CD8-positive, alpha-beta memory T cell (primary cell): ENCODE results near the gene FAM185A. TPM values are rescaled to one million over a fixed set of nuclear protein-coding genes. Genes with fewer than 3 reads are reported as not detected.
"Not testable (repeated sequence)": the region's sequence is repeated elsewhere in the genome, so short reads cannot be mapped to it uniquely, and the experiment has no call there.

ENCODE experiments used
- CTCF ChIA-PET: fragments of 350-600 bp; sonication (Branson Sonifier 250); formaldehyde crosslinking; loops from one replicate; lab custom pipeline; 2021; ENCODE audit warnings: antibody characterized with exemption; lab: Charles Lee
- POLR2A ChIA-PET: fragments of 350-600 bp; sonication (Branson Sonifier 250); formaldehyde crosslinking; loops from one replicate; lab custom pipeline; 2021; ENCODE audit warnings: antibody characterized with exemption; lab: Charles Lee
- DNase-seq, 5 donors: peaks; one replicate each; pipeline versions ENCODE4 v3.0.0 to v3.0.0-alpha.2; 2020 to 2022; ENCODE audit warnings: mixed read lengths in 1 of 5
- H3K27ac ChIP-seq: one replicate; pipeline ENCODE4 v1.7.0; 2013; ENCODE audit warnings: low read depth, mild to moderate bottlenecking, low read length, moderate library complexity
- H3K27me3 ChIP-seq: 2 replicates; pipeline ENCODE4 v1.7.0; 2013; ENCODE audit warnings: low read length, mild to moderate bottlenecking; ENCODE audit not compliant: insufficient read depth, poor library complexity, severe bottlenecking
- H3K36me3 ChIP-seq: 2 replicates; pipeline ENCODE4 v1.7.0; 2013; ENCODE audit warnings: mild to moderate bottlenecking, low read length, moderate library complexity; ENCODE audit not compliant: insufficient read depth
- H3K4me1 ChIP-seq: 2 replicates; pipeline ENCODE4 v1.7.0; 2013; ENCODE audit warnings: mild to moderate bottlenecking, low read length, moderate library complexity; ENCODE audit not compliant: insufficient read depth
- H3K4me3 ChIP-seq: 2 replicates; pipeline ENCODE4 v1.7.0; 2013; ENCODE audit warnings: mild to moderate bottlenecking, low read length
- H3K9me3 ChIP-seq: 2 replicates; pipeline ENCODE4 v1.7.0; 2013; ENCODE audit warnings: mild to moderate bottlenecking, low read length
- H3K27ac Mint-ChIP-seq, 8 donors: one replicate each; pipeline ENCODE4 v1.8.0; 2020 to 2021; ENCODE audit warnings: mixed read lengths in 8 of 8, mild to moderate bottlenecking in 6 of 8, inconsistent platforms in 3 of 8, moderate library complexity in 3 of 8
- H3K27me3 Mint-ChIP-seq, 2 donors: one replicate each; pipeline ENCODE4 v1.8.0; 2020 to 2021; ENCODE audit warnings: mixed read lengths in 2 of 2, mild to moderate bottlenecking in 1 of 2, moderate library complexity in 1 of 2
- H3K36me3 Mint-ChIP-seq, 3 donors: one replicate each; pipeline ENCODE4 v1.8.0; 2020 to 2021; ENCODE audit warnings: mixed read lengths in 3 of 3, inconsistent platforms in 1 of 3, mild to moderate bottlenecking in 1 of 3
- H3K4me1 Mint-ChIP-seq, 3 donors: one replicate each; pipeline ENCODE4 v1.8.0; 2020 to 2021; ENCODE audit warnings: mixed read lengths in 3 of 3, inconsistent platforms in 1 of 3, mild to moderate bottlenecking in 1 of 3
- H3K4me3 Mint-ChIP-seq, 7 donors: one replicate each; pipeline ENCODE4 v1.8.0; 2020 to 2021; ENCODE audit warnings: mixed read lengths in 7 of 7, mild to moderate bottlenecking in 6 of 7, moderate library complexity in 4 of 7, inconsistent platforms in 2 of 7
- H3K9me3 Mint-ChIP-seq, 5 donors: one replicate each; pipeline ENCODE4 v1.8.0; 2020 to 2022; ENCODE audit warnings: mixed read lengths in 5 of 5, mild to moderate bottlenecking in 3 of 5, moderate library complexity in 2 of 5, inconsistent platforms in 1 of 5
- polyA plus RNA-seq: library from polyadenylated mRNA; unstranded; fragments of 300-500 nt; fragmentation: Illumina TruSeq; gene quantifications from one replicate; pipeline ENCODE4 v1.2.3, GENCODE V29; 2021
- total RNA-seq, 2 experiments: library from RNA; stranded (reverse); gene quantifications; one replicate each; pipeline ENCODE4 v1.2.3, GENCODE V29; 2021

The FAM185A gene
- total and polyA plus RNA-seq, 3 experiments from 2014 or later: 8.9 to 11.4 (median 10.4) TPM

- H3K36me3 ChIP-seq, H3K4me1 Mint-ChIP-seq, POLR2A ChIA-PET, DNase-seq, H3K27ac ChIP-seq, H3K4me1 ChIP-seq, H3K27me3 ChIP-seq, H3K36me3 Mint-ChIP-seq, H3K4me3 ChIP-seq, H3K27me3 Mint-ChIP-seq, H3K9me3 ChIP-seq, H3K4me3 Mint-ChIP-seq, H3K27ac Mint-ChIP-seq, CTCF ChIA-PET: not testable (repeated sequence)
- H3K9me3 Mint-ChIP-seq: peaks cover 0 to 11% (median 9%) of the 10 kb centered on the region in 5 donors
These were observed 18.4 kb upstream of the FAM185A start for GRCh38 chr7:102730431-102730830.

DNA sequence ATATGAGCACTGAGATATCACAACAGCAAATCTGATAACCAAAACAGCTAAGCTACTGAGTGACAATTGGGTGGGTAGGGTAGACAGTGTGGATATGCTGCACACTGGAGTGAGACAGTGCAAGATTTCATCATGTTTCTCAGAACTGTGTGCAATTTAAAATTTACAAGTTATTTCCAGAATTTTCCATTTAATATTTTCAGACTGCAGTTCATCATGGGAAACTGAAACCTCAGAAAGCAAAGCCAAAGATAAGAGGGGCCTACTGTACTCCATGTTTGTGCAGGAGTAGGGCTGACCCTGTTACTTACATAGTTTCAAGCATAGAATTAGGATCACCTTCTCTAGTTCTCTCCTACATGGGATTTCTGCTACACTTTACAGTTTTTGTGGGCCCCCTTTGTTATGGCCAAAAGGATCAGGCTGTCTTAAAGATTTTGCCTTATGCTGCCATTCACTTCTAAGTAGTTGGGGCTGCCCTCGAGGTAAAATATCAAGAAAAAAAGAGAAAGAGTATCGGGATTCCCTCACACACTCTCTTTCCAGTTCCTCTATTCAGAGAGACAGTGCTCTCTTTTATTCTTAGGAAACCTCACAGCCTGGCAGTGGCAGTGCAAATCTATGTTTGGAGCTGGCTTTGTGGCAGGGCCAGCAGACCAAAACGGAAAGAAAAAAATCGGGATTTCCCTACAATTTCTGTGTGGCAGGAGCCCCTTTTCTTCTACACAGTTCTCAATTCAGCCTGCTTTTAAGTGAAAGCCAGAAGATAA is 6.6 kb upstream of the FAM185A start:
- H3K27ac Mint-ChIP-seq, H3K27me3 ChIP-seq, H3K9me3 Mint-ChIP-seq, H3K4me3 Mint-ChIP-seq, H3K4me1 Mint-ChIP-seq, H3K36me3 ChIP-seq, H3K4me1 ChIP-seq, POLR2A ChIA-PET, H3K27ac ChIP-seq, H3K27me3 Mint-ChIP-seq, H3K36me3 Mint-ChIP-seq, H3K9me3 ChIP-seq, DNase-seq, CTCF ChIA-PET, H3K4me3 ChIP-seq: not testable (repeated sequence)

- POLR2A ChIA-PET, H3K4me1 Mint-ChIP-seq, H3K9me3 ChIP-seq, CTCF ChIA-PET, H3K4me1 ChIP-seq, H3K4me3 ChIP-seq, H3K27me3 ChIP-seq, H3K36me3 Mint-ChIP-seq, DNase-seq, H3K27ac ChIP-seq, H3K9me3 Mint-ChIP-seq, H3K36me3 ChIP-seq, H3K4me3 Mint-ChIP-seq, H3K27me3 Mint-ChIP-seq: not testable (repeated sequence)
- H3K27ac Mint-ChIP-seq: peak overlapping the region in 1 of 8 donors; percentile 79
These were observed 4.9 kb upstream of the FAM185A start for GRCh38 chr7:102743861-102744260.

GRCh38 chr7:102745494-102746288 is 3.1 kb upstream of the FAM185A start:
- H3K36me3 Mint-ChIP-seq, H3K4me1 ChIP-seq, H3K27me3 ChIP-seq, H3K27ac Mint-ChIP-seq, H3K9me3 Mint-ChIP-seq, H3K4me3 ChIP-seq, H3K36me3 ChIP-seq, CTCF ChIA-PET, POLR2A ChIA-PET, H3K27me3 Mint-ChIP-seq, H3K27ac ChIP-seq, H3K4me3 Mint-ChIP-seq, H3K9me3 ChIP-seq: not testable (repeated sequence)
- peaks cover 9 to 18% (median 13%) of the 10 kb centered on the region in 3 donors for H3K4me1 Mint-ChIP-seq
- peak in 1 of 5 donors; percentile 2 for DNase-seq

GRCh38 chr7:102749445-102749786 is 617 bp downstream of the FAM185A start:
- POLR2A ChIA-PET, CTCF ChIA-PET, H3K27me3 ChIP-seq, DNase-seq, H3K4me3 ChIP-seq, H3K27me3 Mint-ChIP-seq, H3K4me1 ChIP-seq, H3K36me3 Mint-ChIP-seq, H3K9me3 ChIP-seq, H3K36me3 ChIP-seq, H3K9me3 Mint-ChIP-seq: not testable (repeated sequence)
- peak overlapping the region; percentile 51 for H3K27ac ChIP-seq
- Mint-ChIP-seq H3K4me3 (peak overlapping the region; percentile 70 to 90 (median 75)), H3K4me1 (peaks cover 13 to 22% (median 16%) of the 10 kb centered on the region in 3 donors), H3K27ac (peak overlapping the region in 4 of 8 donors; percentile 21 to 81 (median 48))

GRCh38 chr7:102758227-102758626 is 9.4 kb downstream of the FAM185A start:
- ChIA-PET POLR2A (interaction anchor here (0.6 kb wide), 1 partner anchor 522 kb away, joined by 3 read pairs; no protein-coding TSS in a partner anchor), CTCF (interaction anchor here (0.6 to 1.6 kb wide), 3 partner anchors 303 to 1671 kb away, joined by 3 to 12 read pairs (median 4); no protein-coding TSS in a partner anchor)
- H3K27me3 Mint-ChIP-seq, H3K27ac ChIP-seq, H3K27ac Mint-ChIP-seq, H3K9me3 Mint-ChIP-seq, H3K4me1 Mint-ChIP-seq, H3K4me3 ChIP-seq, H3K27me3 ChIP-seq, H3K4me3 Mint-ChIP-seq, H3K4me1 ChIP-seq, H3K36me3 ChIP-seq, H3K9me3 ChIP-seq: not testable (repeated sequence)
- DNase-seq: peak in 2 of 5 donors; percentile 4 to 6
- H3K36me3 Mint-ChIP-seq: peaks cover 0 to 11% (median 0%) of the 10 kb centered on the region in 3 donors

DNA sequence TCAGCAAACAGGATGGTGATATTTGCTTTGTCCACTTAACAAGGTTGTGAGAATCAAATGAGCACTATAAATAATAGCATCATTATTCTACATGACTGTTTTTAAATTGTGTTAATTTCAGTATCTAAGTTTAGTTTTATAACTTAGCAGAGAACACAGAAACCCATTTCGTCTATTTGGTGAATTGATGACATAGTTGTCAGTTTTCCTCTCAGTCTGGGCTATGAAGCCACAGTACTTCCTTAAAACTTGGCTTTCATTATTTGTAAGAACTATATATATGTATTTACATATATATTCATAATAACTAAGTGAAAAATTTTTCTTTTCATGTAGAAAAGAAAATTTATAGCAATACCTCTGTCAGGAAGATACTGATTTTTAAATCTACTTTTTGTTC is 11.1 kb downstream of the FAM185A start:
- H3K27me3 ChIP-seq, H3K4me1 ChIP-seq, H3K27me3 Mint-ChIP-seq, H3K9me3 ChIP-seq, H3K36me3 ChIP-seq, DNase-seq, H3K4me1 Mint-ChIP-seq, H3K4me3 Mint-ChIP-seq, H3K27ac ChIP-seq, H3K4me3 ChIP-seq, CTCF ChIA-PET, H3K9me3 Mint-ChIP-seq, H3K27ac Mint-ChIP-seq: not testable (repeated sequence)
- H3K36me3 Mint-ChIP-seq: peaks cover 0 to 12% (median 0%) of the 10 kb centered on the region in 3 donors
- POLR2A ChIA-PET: interaction anchor here (0.6 kb wide), 1 partner anchor 1738 kb away, joined by 4 read pairs; no protein-coding TSS in a partner anchor

GRCh38 chr7:102761234-102761633 is 12.4 kb downstream of the FAM185A start:
- CTCF ChIA-PET, H3K27me3 Mint-ChIP-seq, H3K4me3 ChIP-seq: not testable (repeated sequence)

More at GRCh38 chr7:102761234-102761633, 12.4 kb downstream of the FAM185A start:
- H3K9me3 Mint-ChIP-seq, H3K36me3 Mint-ChIP-seq, H3K4me1 Mint-ChIP-seq, DNase-seq, H3K36me3 ChIP-seq, H3K4me3 Mint-ChIP-seq, H3K27me3 ChIP-seq, H3K4me1 ChIP-seq, H3K27ac ChIP-seq, H3K9me3 ChIP-seq, H3K27ac Mint-ChIP-seq, POLR2A ChIA-PET: not testable (repeated sequence)
